OCI-LY1 (cell line): ENCODE measurements around the gene RNF157.

Experiments
- H2AFZ ChIP-seq: fragments of 200-600 bp; sonication (generic), shearing (Covaris generic); 2 replicates; pipeline ENCODE4 v1.6.0; 2014; ENCODE audit warnings: antibody characterized with exemption, mild to moderate bottlenecking, low read length
- H3F3A ChIP-seq: fragments of 200-600 bp; sonication (generic), shearing (Covaris generic); 2 replicates; pipeline ENCODE4 v1.6.0; 2014; ENCODE audit warnings: mild to moderate bottlenecking, antibody characterized with exemption, low read length, moderate library complexity; ENCODE audit not compliant: insufficient read depth
- H3K27ac ChIP-seq: fragments of 200-600 bp; sonication (generic); 2 replicates; pipeline ENCODE4 v1.5.1; 2014; ENCODE audit warnings: low read length, mixed run types, mild to moderate bottlenecking, low read depth; ENCODE audit not compliant: poor library complexity, severe bottlenecking
- H3K27me3 ChIP-seq: fragments of 200-600 bp; sonication (generic); 2 replicates; pipeline ENCODE4 v1.6.0; 2014; ENCODE audit warnings: antibody characterized with exemption, mild to moderate bottlenecking, low read length, moderate library complexity; ENCODE audit not compliant: insufficient read depth
- H3K36me3 ChIP-seq: fragments of 200-600 bp; sonication (generic); 2 replicates; pipeline ENCODE4 v1.6.1; 2014; ENCODE audit warnings: mild to moderate bottlenecking, antibody characterized with exemption, low read length, moderate library complexity, mixed read lengths; ENCODE audit not compliant: insufficient read depth
- H3K4me1 ChIP-seq: fragments of 200-600 bp; sonication (generic); 2 replicates; pipeline ENCODE4 v1.5.1; 2014; ENCODE audit warnings: mild to moderate bottlenecking, low read length, moderate library complexity; ENCODE audit not compliant: insufficient read depth, severe bottlenecking
- H3K4me2 ChIP-seq: fragments of 200-600 bp; sonication (generic), shearing (Covaris generic); 2 replicates; pipeline ENCODE4 v1.6.1; 2014; ENCODE audit warnings: low read length
- H3K4me3 ChIP-seq: fragments of 200-600 bp; sonication (generic); 2 replicates; pipeline ENCODE4 v1.5.1; 2014; ENCODE audit warnings: low read length, low read depth, mild to moderate bottlenecking, mixed read lengths; ENCODE audit not compliant: poor library complexity, severe bottlenecking
- H3K79me2 ChIP-seq: fragments of 200-600 bp; shearing (Covaris generic); 2 replicates; pipeline ENCODE4 v1.6.1; 2016; ENCODE audit warnings: mixed run types, low read length, mixed read lengths; ENCODE audit not compliant: insufficient read depth
- H3K9ac ChIP-seq: fragments of 200-600 bp; sonication (generic), shearing (Covaris generic); 2 replicates; pipeline ENCODE4 v1.6.1; 2014; ENCODE audit warnings: mild to moderate bottlenecking, low read length, mixed read lengths
- H3K9me2 ChIP-seq: fragments of 200-600 bp; sonication (generic), shearing (Covaris generic); 2 replicates; pipeline ENCODE4 v1.6.1; 2014; ENCODE audit warnings: low read depth, mild to moderate bottlenecking, low read length, mixed read lengths
- H3K9me3 ChIP-seq: fragments of 200-600 bp; shearing (Covaris generic); 2 replicates; pipeline ENCODE4 v1.6.1; 2014; ENCODE audit warnings: low read length, mixed read lengths
- H4K20me1 ChIP-seq: fragments of 200-600 bp; sonication (generic), shearing (Covaris generic); 2 replicates; pipeline ENCODE4 v1.6.0; 2016; ENCODE audit warnings: mild to moderate bottlenecking, low read length; ENCODE audit not compliant: insufficient read depth
- CTCF ChIP-seq: fragments of 200-600 bp; sonication (generic), shearing (Covaris generic); IDR thresholded peaks from 2 replicates; pipeline ENCODE4 v1.5.1; 2017; ENCODE audit warnings: mild to moderate bottlenecking, antibody characterized with exemption, low read length, moderate library complexity, mixed read lengths
- EZH2 ChIP-seq: fragments of 200-600 bp; sonication (generic), shearing (Covaris generic); IDR thresholded peaks from 2 replicates; pipeline ENCODE4 v1.8.0; 2017; ENCODE audit warnings: borderline replicate concordance, mixed run types, mild to moderate bottlenecking, antibody characterized with exemption, low read length, moderate library complexity, mixed read lengths

Gene RNF157

GRCh38 chr17:76178124-76178523, 62.2 kb downstream of the RNF157 start:
- H4K20me1 ChIP-seq = no peaks in the 10 kb centered on the region
- H3K27ac ChIP-seq = no peak overlapping the region
- peaks cover 4% of the 10 kb centered on the region for H3K27me3 ChIP-seq
- no peak overlapping the region for H3K9ac ChIP-seq
- TF ChIP-seq EZH2 (no peak), CTCF (no peak)
- no peaks in the 10 kb centered on the region; the same call in 1 of the 2 replicates for H3K36me3 ChIP-seq
- H3K9me2 ChIP-seq = no peaks in the 10 kb centered on the region
- H3K79me2 ChIP-seq = no peaks in the 10 kb centered on the region
- H3F3A ChIP-seq = no peaks in the 10 kb centered on the region
- H3K9me3 ChIP-seq = no peaks in the 10 kb centered on the region
- peaks cover 12% of the 10 kb centered on the region for H3K4me1 ChIP-seq
- H3K4me3 ChIP-seq = no peak overlapping the region
- H2AFZ ChIP-seq = no peak overlapping the region
- no peak overlapping the region for H3K4me2 ChIP-seq

DNA sequence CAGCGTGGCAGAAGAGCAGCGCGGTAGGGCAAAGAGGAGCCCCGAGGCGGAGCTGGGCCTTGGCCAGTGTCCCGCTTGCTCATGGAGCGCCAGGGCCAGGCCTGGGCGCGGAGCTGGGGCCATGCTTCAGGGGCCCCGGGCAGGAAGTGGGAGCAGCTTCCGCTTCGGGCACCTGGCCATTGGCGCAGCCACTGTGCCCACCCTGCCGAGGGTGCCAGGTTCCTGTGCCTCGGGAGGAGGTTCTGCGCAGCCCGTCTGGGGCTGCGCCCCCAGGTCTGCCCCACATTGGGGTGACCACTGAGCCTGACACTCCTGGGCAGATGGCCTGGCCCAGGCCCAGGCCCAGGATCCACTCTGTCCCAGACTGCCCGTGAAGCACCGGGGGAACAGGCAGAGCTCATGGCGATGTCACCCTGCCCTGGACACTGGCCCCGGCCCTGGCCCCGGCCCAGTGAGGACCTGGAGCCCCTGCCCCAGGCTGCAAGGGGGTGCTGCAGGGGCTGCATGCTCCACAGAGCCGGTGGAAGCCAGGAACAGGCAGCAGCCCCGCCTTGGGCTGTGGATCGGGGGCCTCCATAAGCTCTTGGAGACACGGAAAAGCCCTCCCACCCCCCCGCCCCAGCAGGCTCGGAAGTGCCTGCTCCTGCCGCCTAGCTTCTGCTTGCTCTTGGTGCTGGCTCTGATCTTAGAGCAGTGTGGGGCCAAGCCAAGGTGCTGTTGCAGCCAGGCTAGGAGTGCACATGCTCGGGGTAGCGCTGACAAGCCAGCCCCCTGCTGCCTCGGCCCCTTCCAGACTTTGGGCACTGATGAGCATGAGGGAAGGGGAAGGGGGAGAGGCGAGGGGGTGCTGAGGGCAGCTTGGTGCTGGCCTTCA, 63.4 kb downstream of the RNF157 start:
- no peak for TF ChIP-seq CTCF
- TF ChIP-seq EZH2 = no peak
- Histone ChIP-seq H3K9ac (no peak overlapping the region), H3F3A (no peaks in the 10 kb centered on the region), H3K36me3 (no peaks in the 10 kb centered on the region; the same call in 1 of the 2 replicates), H3K4me3 (no peak overlapping the region), H3K4me1 (peaks cover 10% of the 10 kb centered on the region), H3K27me3 (peaks cover 4% of the 10 kb centered on the region), H3K9me2 (no peaks in the 10 kb centered on the region), H3K9me3 (no peaks in the 10 kb centered on the region), H2AFZ (no peak overlapping the region), H3K4me2 (no peak overlapping the region), H4K20me1 (no peaks in the 10 kb centered on the region), H3K27ac (no peak overlapping the region), H3K79me2 (no peaks in the 10 kb centered on the region)

GRCh38 chr17:76174037-76174436, 66.3 kb downstream of the RNF157 start:
- peaks cover 4% of the 10 kb centered on the region for H3K27me3 ChIP-seq
- no peaks in the 10 kb centered on the region for H3F3A ChIP-seq
- H2AFZ ChIP-seq = no peak overlapping the region
- no peak overlapping the region for H3K4me3 ChIP-seq
- H4K20me1 ChIP-seq = no peaks in the 10 kb centered on the region
- no peaks in the 10 kb centered on the region; the same call in 1 of the 2 replicates for H3K36me3 ChIP-seq
- H3K9me3 ChIP-seq = no peaks in the 10 kb centered on the region
- TF ChIP-seq CTCF (no peak), EZH2 (no peak)
- H3K9me2 ChIP-seq = no peaks in the 10 kb centered on the region
- no peak overlapping the region for H3K9ac ChIP-seq
- H3K79me2 ChIP-seq = no peaks in the 10 kb centered on the region
- H3K4me2 ChIP-seq = no peak overlapping the region
- H3K4me1 ChIP-seq = no peaks in the 10 kb centered on the region
- no peak overlapping the region for H3K27ac ChIP-seq
